Mesenchymal stem cell (in vitro differentiated cells and primary cell): ENCODE measurements around the gene CD68.
A peak's percentile ranks its signal among the peaks of the same experiment; 100 is the strongest.

Source experiments
- DNase-seq: peaks from one replicate; pipeline ENCODE4 v3.0.0-alpha.2; 2013
- H2AFZ ChIP-seq: one replicate; pipeline ENCODE4 v1.6.1; 2013; ENCODE audit warnings: low read depth, mild to moderate bottlenecking, control low read depth, inconsistent platforms, low read length, moderate library complexity
- H2AK5ac ChIP-seq: 2 replicates; pipeline ENCODE4 v1.6.1; 2013; ENCODE audit warnings: low read length, moderate library complexity, mild to moderate bottlenecking, inconsistent platforms; ENCODE audit not compliant: severe bottlenecking
- H2BK120ac ChIP-seq: one replicate; pipeline ENCODE4 v1.6.1; 2013; ENCODE audit warnings: low read depth, mild to moderate bottlenecking, inconsistent platforms, low read length, moderate library complexity
- H2BK12ac ChIP-seq, 2 experiments: one replicate each; pipeline ENCODE4 v1.6.1; 2013; ENCODE audit warnings: inconsistent platforms in 2 of 2, low read length in 2 of 2, mild to moderate bottlenecking in 2 of 2, moderate library complexity in 2 of 2, control low read depth in 1 of 2
- H2BK15ac ChIP-seq: one replicate; pipeline ENCODE4 v1.6.1; 2013; ENCODE audit warnings: mild to moderate bottlenecking, low read depth, inconsistent platforms; ENCODE audit not compliant: poor library complexity, severe bottlenecking
- H2BK5ac ChIP-seq: 2 replicates; pipeline ENCODE4 v1.6.1; 2013; ENCODE audit warnings: low read depth, mild to moderate bottlenecking, low read length, control low read depth, inconsistent platforms; ENCODE audit not compliant: poor library complexity, severe bottlenecking
- H3K14ac ChIP-seq, 2 experiments: one replicate each; pipeline ENCODE4 v1.6.1; 2013; ENCODE audit warnings: inconsistent platforms in 2 of 2, low read length in 2 of 2, control low read depth in 1 of 2, mild to moderate bottlenecking in 1 of 2, moderate library complexity in 1 of 2
- H3K18ac ChIP-seq, 2 experiments: one replicate each; pipeline ENCODE4 v1.6.1; 2013; ENCODE audit warnings: inconsistent platforms in 2 of 2, low read length in 2 of 2, control low read depth in 1 of 2, low read depth in 1 of 2, mild to moderate bottlenecking in 1 of 2
- H3K23ac ChIP-seq, 2 experiments: one replicate each; pipeline ENCODE4 v1.6.1; 2013; ENCODE audit warnings: inconsistent platforms in 2 of 2, low read length in 2 of 2, mild to moderate bottlenecking in 2 of 2, moderate library complexity in 2 of 2, control low read depth in 1 of 2
- H3K27ac ChIP-seq: 2 replicates; pipeline ENCODE4 v1.5.1; 2013; ENCODE audit warnings: mild to moderate bottlenecking, moderate library complexity, low read length, control low read depth, inconsistent platforms; ENCODE audit not compliant: poor library complexity, severe bottlenecking
- H3K27me3 ChIP-seq, 2 experiments: 2 replicates each; pipeline versions ENCODE4 v1.6.1 to v1.7.0; 2013; ENCODE audit warnings: low read length in 2 of 2, mild to moderate bottlenecking in 2 of 2, moderate library complexity in 2 of 2, control low read depth in 1 of 2, inconsistent platforms in 1 of 2; ENCODE audit not compliant: control insufficient read depth in 1 of 2, insufficient read depth in 1 of 2
- H3K36me3 ChIP-seq, 2 experiments: 2 replicates each; pipeline versions ENCODE4 v1.6.1 to v1.7.0; 2013; ENCODE audit warnings: low read length in 2 of 2, control low read depth in 1 of 2, inconsistent platforms in 1 of 2, low read depth in 1 of 2, mild to moderate bottlenecking in 1 of 2; ENCODE audit not compliant: insufficient read depth in 2 of 2, control insufficient read depth in 1 of 2
- H3K4ac ChIP-seq, 2 experiments: one replicate each; pipeline ENCODE4 v1.6.1; 2013; ENCODE audit warnings: inconsistent platforms in 2 of 2, low read length in 2 of 2, mild to moderate bottlenecking in 2 of 2, moderate library complexity in 2 of 2, control low read depth in 1 of 2, low read depth in 1 of 2
- H3K4me1 ChIP-seq: 2 replicates; pipeline ENCODE4 v1.6.1; 2013; ENCODE audit warnings: low read depth, low read length, control low read depth; ENCODE audit not compliant: control insufficient read depth, insufficient read depth
- H3K4me2 ChIP-seq: 2 replicates; pipeline ENCODE4 v1.6.1; 2013; ENCODE audit warnings: low read length, mild to moderate bottlenecking, inconsistent platforms; ENCODE audit not compliant: poor library complexity, severe bottlenecking
- H3K4me3 ChIP-seq, 2 experiments: 2 replicates each; pipeline versions ENCODE4 v1.5.1 to v1.7.0; 2013; ENCODE audit warnings: low read length in 2 of 2, mild to moderate bottlenecking in 2 of 2, control low read depth in 1 of 2, low read depth in 1 of 2; ENCODE audit not compliant: insufficient read depth in 1 of 2
- H3K79me1 ChIP-seq: replicated peaks from 2 replicates; pipeline ENCODE4 v1.6.1; 2013; ENCODE audit warnings: mild to moderate bottlenecking, control low read depth, low read length, inconsistent platforms; ENCODE audit not compliant: poor library complexity, severe bottlenecking
- H3K9ac ChIP-seq: 2 replicates; pipeline ENCODE4 v1.7.0; 2013; ENCODE audit warnings: mild to moderate bottlenecking, low read length, moderate library complexity
- H3K9me3 ChIP-seq: 2 replicates; pipeline ENCODE4 v1.7.0; 2013; ENCODE audit warnings: mild to moderate bottlenecking, low read length; ENCODE audit not compliant: control insufficient read depth
- H4K8ac ChIP-seq: one replicate; pipeline ENCODE4 v1.6.1; 2013; ENCODE audit warnings: inconsistent platforms, mild to moderate bottlenecking, low read length, moderate library complexity
- H4K91ac ChIP-seq: one replicate; pipeline ENCODE4 v1.6.1; 2013; ENCODE audit warnings: mild to moderate bottlenecking, low read length, inconsistent platforms
- WGBS: methylation state at CpG from one replicate; pipeline ENCODE4 v1.1.7; 2013; ENCODE audit warnings: mixed read lengths; 5-methylcytosine and 5-hydroxymethylcytosine counted together

Gene CD68

GRCh38 chr17:7562208-7562605 lies 17.2 kb upstream of the CD68 start:
- no peak for DNase-seq
- Histone ChIP-seq H3K36me3 (peaks cover 34% of the 10 kb centered on the region in 2 experiments), H3K4me2 (peak overlapping the region; percentile 89), H2AFZ (no peak overlapping the region), H2AK5ac (peak overlapping the region; percentile 9), H3K27ac (peak overlapping the region; percentile 14), H3K4me3 (peak overlapping the region; percentile 82 to 96), H3K9ac (peak overlapping the region; percentile 96), H3K4ac (peak overlapping the region; percentile 58 to 85), H4K8ac (peak overlapping the region; percentile 82), H3K27me3 (no peaks in the 10 kb centered on the region), H3K18ac (peak overlapping the region in 1 of 2 experiments; percentile 91), H2BK5ac (no peak overlapping the region), H3K14ac (no peak overlapping the region), H3K9me3 (no peaks in the 10 kb centered on the region), H2BK120ac (peak overlapping the region; percentile 50), H3K4me1 (peaks cover 26% of the 10 kb centered on the region), H3K79me1 (peaks cover 16% of the 10 kb centered on the region), H3K23ac (no peak overlapping the region), H2BK15ac (peak overlapping the region; percentile 77), H4K91ac (no peak overlapping the region), H2BK12ac (no peak overlapping the region)
- WGBS = 2% methylated on average over 21 of the region's 28 CpGs

- H3K79me1 ChIP-seq = peaks cover 21% of the 10 kb centered on the region
- H4K91ac ChIP-seq = no peak overlapping the region
- H2AFZ ChIP-seq = no peak overlapping the region
- H3K9me3 ChIP-seq = no peaks in the 10 kb centered on the region
- H2BK120ac ChIP-seq = no peak overlapping the region
- no peak overlapping the region for H3K14ac ChIP-seq
- H3K18ac ChIP-seq = no peak overlapping the region
- no peak overlapping the region for H3K23ac ChIP-seq
- H3K27ac ChIP-seq = no peak overlapping the region
- H3K27me3 ChIP-seq = no peaks in the 10 kb centered on the region
- H2BK12ac ChIP-seq = no peak overlapping the region
- peak overlapping the region; percentile 89 for H3K4me2 ChIP-seq
- H3K4ac ChIP-seq = no peak overlapping the region
- peaks cover 40 to 42% of the 10 kb centered on the region in 2 experiments for H3K36me3 ChIP-seq
- peak overlapping the region; percentile 49 for H2BK15ac ChIP-seq
- no peak for DNase-seq
- H3K4me1 ChIP-seq = peaks cover 17% of the 10 kb centered on the region
- no peak overlapping the region for H2AK5ac ChIP-seq
- 96% methylated on average over 30 of the region's 30 CpGs for WGBS
- peak overlapping the region; percentile 96 for H3K9ac ChIP-seq
- H3K4me3 ChIP-seq = peak overlapping the region in 1 of 2 experiments; percentile 96
- H2BK5ac ChIP-seq = no peak overlapping the region
- H4K8ac ChIP-seq = no peak overlapping the region
Measured at GRCh38 chr17:7563115-7563869, 16.1 kb upstream of the CD68 start.

- no peak overlapping the region for H3K18ac ChIP-seq
- H3K9me3 ChIP-seq = no peaks in the 10 kb centered on the region
- H3K9ac ChIP-seq = peak overlapping the region; percentile 1
- no peak overlapping the region for H2BK5ac ChIP-seq
- peaks cover 7% of the 10 kb centered on the region for H3K4me1 ChIP-seq
- H2AFZ ChIP-seq = no peak overlapping the region
- H2BK120ac ChIP-seq = no peak overlapping the region
- H2AK5ac ChIP-seq = no peak overlapping the region
- no peak overlapping the region for H3K4me3 ChIP-seq
- peaks cover 33% of the 10 kb centered on the region for H3K79me1 ChIP-seq
- no peak overlapping the region for H4K91ac ChIP-seq
- no peak overlapping the region for H3K14ac ChIP-seq
- no peak overlapping the region for H3K4me2 ChIP-seq
- no peak overlapping the region for H2BK15ac ChIP-seq
- no peak overlapping the region for H3K4ac ChIP-seq
- peaks cover 60 to 70% of the 10 kb centered on the region in 2 experiments for H3K36me3 ChIP-seq
- H3K27me3 ChIP-seq = no peaks in the 10 kb centered on the region
- no peak overlapping the region for H3K23ac ChIP-seq
- no peak overlapping the region for H3K27ac ChIP-seq
- 97% methylated on average over 4 of the region's 5 CpGs for WGBS
- H2BK12ac ChIP-seq = no peak overlapping the region
- no peak overlapping the region for H4K8ac ChIP-seq
- DNase-seq = no peak
Measured at GRCh38 chr17:7569571-7569970, 9.9 kb upstream of the CD68 start.

- Histone ChIP-seq H2BK12ac (no peak overlapping the region), H3K4me2 (no peak overlapping the region), H3K9me3 (no peaks in the 10 kb centered on the region), H4K91ac (no peak overlapping the region), H3K18ac (no peak overlapping the region), H3K4ac (no peak overlapping the region), H3K36me3 (peaks cover 56 to 70% of the 10 kb centered on the region in 2 experiments), H3K4me1 (peaks cover 9% of the 10 kb centered on the region), H2BK15ac (no peak overlapping the region), H2BK5ac (no peak overlapping the region), H3K14ac (no peak overlapping the region), H3K27me3 (no peaks in the 10 kb centered on the region), H3K79me1 (peaks cover 27% of the 10 kb centered on the region), H3K4me3 (no peak overlapping the region), H4K8ac (peak overlapping the region; percentile 4), H2AK5ac (no peak overlapping the region), H3K9ac (no peak overlapping the region), H2BK120ac (no peak overlapping the region), H3K27ac (no peak overlapping the region), H3K23ac (no peak overlapping the region), H2AFZ (no peak overlapping the region)
- DNase-seq = no peak
- 97% methylated on average over 10 of the region's 10 CpGs for WGBS
Measured at GRCh38 chr17:7570351-7570750, 9.1 kb upstream of the CD68 start.
